Measurements from ENCODE around the gene KCNJ9.

KCNJ9 gene

GRCh38 chr1:160064746-160065145 lies 16.6 kb upstream of the KCNJ9 start:
- FAIRE-seq: no peak
- DNase-seq (ENCODE audit: insufficient read length, low spot score): no peak

DNA sequence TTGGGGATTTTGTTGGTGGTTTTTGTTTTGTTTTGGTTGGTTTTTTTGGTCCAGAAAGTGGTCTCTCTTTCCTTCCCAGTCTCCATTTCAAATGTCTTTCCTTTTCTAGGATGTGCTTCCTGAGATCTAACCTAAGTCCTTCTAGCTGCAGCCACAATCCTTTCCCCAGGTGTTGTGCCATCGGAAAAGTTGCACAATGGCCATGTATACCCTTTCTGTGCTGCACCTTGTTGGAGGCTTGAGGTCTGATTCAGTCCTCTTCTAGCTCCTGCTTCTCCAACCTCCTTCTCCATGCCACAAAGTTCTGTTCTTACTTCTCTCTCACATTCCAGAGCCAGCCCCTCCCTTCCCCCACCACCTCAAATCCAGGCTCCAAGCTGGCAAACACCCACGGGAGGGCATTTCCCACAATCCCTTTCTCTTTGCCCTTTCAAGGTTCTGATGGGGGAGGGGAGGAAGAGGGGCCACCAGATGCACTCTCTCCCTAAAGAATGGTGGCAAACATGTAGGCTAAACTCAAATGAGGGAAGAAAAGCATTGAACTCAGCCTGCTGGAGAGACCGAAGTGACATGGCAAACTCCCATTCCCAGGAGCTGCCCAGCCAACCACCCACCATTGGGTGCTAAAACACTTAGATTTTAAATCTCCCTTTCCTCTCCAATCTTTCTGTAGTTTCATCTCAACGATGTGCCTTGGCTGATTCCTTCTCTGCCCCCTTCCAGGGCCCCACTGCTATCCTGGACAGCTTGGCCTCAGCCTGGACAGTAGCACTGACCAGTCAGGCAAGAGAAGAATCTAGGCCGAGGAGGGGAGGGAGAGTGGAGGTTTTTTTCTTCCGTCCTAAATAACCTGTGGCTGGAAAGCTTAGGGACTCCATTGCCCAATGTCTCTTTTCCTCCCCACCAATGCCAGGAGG lies 14.3 kb upstream of the KCNJ9 start:
- DNase-seq (ENCODE audit: insufficient read length, low spot score): no peak
- FAIRE-seq: no peak

GRCh38 chr1:160068225-160068624 lies 13.1 kb upstream of the KCNJ9 start:
- FAIRE-seq: no peak
- no peak for DNase-seq (ENCODE audit: insufficient read length, low spot score)

GRCh38 chr1:160069460-160070231 lies 11.7 kb upstream of the KCNJ9 start, which contains the start of gene KCNJ10:
Gene KCNJ10 (minus strand): TSS chr1:160070160. CDS start chr1:160042532, 27,628 bp downstream.
- no peak for FAIRE-seq
- no peak for DNase-seq (ENCODE audit: insufficient read length, low spot score)

DNA sequence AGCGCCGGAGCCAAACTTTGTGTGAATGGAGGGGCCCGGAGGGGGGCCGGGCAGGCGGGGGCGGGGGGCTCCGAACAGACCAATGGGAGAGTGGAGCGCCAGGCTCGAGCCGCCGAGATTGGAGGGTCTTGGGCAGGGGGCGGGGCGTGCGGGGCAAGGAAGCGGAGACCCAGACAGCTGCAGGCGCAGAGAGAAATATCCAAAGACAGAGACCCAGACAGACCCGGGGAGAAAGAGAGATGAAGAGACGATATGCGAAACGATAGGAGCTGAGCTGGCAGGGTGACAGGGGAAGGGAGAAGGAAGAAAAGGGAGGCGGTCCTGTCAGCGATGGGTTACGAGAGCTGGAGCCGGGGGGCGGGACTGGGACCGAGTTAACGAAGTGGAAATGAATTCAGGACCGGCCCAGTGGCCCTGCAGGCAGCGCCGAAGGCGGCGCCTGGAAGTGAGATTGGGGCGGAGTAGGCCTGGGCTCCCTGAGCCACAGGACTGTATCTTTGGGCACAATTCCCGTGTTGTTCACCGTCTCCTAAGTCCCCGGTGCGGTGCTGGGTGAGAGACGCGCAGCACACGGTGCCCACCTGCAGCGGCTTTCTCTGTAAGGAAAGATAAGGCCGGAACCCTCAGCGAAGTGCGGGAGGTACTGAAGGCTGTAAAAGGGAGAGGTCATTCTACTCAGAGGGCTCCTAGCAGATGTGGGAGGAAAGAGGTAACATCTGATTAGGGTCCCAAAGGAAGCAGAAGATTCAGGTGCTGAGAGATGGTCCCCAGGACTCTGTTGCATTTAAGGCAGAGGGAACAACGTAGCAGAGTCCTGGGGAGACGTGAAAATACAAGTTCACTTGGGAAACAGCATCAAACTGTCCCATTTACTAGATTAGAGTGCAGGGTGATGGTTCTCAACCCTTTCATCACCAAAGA lies 10.8 kb upstream of the KCNJ9 start:
- FAIRE-seq: no peak

GRCh38 chr1:160071289-160071688 lies 10.0 kb upstream of the KCNJ9 start:
- no peak for FAIRE-seq
- no peak for DNase-seq (ENCODE audit: insufficient read length, low spot score)

More for the DNA sequence above, 10.8 kb upstream of the KCNJ9 start:
- peak; percentile 78 for DNase-seq (ENCODE audit: insufficient read length, low spot score)

DNA sequence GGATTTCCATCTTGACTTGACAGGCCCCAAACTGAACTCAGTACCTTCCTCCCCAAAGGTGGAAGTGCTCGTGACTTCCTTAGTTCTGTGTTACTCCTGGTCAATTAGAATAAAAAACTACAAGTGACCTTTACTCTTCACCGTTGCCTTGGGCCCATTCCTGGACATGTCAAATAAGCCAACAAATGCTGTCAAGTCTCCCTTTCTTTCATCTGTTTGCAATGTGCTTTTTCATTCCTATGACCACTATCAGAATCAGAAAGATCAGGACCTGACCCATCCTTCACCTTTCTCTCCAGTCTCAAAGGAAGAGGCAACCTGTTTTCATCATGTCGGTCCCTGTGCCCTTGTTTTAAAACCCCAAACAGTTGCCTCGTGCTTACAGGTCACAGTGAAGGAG lies 6.5 kb upstream of the KCNJ9 start:
- FAIRE-seq: no peak
- no peak for DNase-seq (ENCODE audit: insufficient read length, low spot score)

DNA sequence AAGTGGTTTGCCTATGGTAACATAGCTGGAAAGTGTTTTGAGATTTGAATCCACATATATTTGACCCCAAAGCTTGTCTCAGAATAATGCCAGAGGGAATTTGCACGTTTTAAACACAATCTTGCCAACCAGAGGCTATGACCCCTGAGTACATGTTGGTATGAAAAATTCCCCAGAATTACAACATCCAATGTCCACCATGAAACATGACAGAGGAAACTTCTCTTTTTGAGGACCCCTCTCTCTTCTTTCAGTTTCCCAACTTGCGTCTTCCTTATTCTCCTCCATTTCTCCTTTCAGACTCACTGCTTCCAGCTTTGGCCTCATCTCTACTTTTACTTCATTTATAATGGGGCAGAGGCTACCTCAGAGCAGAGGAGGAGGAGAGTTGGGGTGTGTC lies 5.5 kb upstream of the KCNJ9 start:
- FAIRE-seq: no peak
- DNase-seq (ENCODE audit: insufficient read length, low spot score): no peak

DNA sequence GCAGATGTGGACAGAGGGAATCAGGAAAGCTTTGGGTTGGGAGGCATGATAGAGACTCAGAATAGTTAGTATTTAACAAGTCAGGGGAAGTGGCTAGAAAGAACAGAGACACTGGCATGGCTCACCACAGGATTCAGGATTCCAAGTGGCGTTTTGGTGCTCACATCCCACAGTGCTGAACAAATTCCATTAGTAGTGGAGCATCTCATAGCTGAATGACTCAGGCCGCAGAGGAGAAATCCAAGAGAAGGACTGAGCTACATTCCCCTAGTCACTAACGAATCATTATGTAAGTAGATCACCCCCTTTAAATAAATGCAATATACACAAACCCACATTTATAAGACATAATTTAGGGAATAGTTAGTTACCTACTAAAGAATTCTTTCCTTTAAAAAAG lies 5.0 kb upstream of the KCNJ9 start:
- FAIRE-seq (no peak), DNase-seq (ENCODE audit: insufficient read length, low spot score) (no peak)

GRCh38 chr1:160077486-160077885 lies 3.9 kb upstream of the KCNJ9 start:
- FAIRE-seq (no peak), DNase-seq (ENCODE audit: insufficient read length, low spot score) (no peak)

- no peak for FAIRE-seq
- peak; percentile 37 for DNase-seq (ENCODE audit: insufficient read length, low spot score)
Observed at GRCh38 chr1:160078512-160079195, 2.7 kb upstream of the KCNJ9 start.

- FAIRE-seq (no peak), DNase-seq (ENCODE audit: insufficient read length, low spot score) (no peak)
Observed at GRCh38 chr1:160079448-160079847, 1.9 kb upstream of the KCNJ9 start.

GRCh38 chr1:160080381-160081100 lies 797 bp upstream of the KCNJ9 start:
- FAIRE-seq (no peak), DNase-seq (ENCODE audit: insufficient read length, low spot score) (no peak)

- FAIRE-seq (no peak), DNase-seq (ENCODE audit: insufficient read length, low spot score) (no peak)
Observed at GRCh38 chr1:160082487-160082886, 1.1 kb downstream of the KCNJ9 start.

GRCh38 chr1:160082926-160083325 lies 1.6 kb downstream of the KCNJ9 start:
- FAIRE-seq (no peak), DNase-seq (ENCODE audit: insufficient read length, low spot score) (no peak)

DNA sequence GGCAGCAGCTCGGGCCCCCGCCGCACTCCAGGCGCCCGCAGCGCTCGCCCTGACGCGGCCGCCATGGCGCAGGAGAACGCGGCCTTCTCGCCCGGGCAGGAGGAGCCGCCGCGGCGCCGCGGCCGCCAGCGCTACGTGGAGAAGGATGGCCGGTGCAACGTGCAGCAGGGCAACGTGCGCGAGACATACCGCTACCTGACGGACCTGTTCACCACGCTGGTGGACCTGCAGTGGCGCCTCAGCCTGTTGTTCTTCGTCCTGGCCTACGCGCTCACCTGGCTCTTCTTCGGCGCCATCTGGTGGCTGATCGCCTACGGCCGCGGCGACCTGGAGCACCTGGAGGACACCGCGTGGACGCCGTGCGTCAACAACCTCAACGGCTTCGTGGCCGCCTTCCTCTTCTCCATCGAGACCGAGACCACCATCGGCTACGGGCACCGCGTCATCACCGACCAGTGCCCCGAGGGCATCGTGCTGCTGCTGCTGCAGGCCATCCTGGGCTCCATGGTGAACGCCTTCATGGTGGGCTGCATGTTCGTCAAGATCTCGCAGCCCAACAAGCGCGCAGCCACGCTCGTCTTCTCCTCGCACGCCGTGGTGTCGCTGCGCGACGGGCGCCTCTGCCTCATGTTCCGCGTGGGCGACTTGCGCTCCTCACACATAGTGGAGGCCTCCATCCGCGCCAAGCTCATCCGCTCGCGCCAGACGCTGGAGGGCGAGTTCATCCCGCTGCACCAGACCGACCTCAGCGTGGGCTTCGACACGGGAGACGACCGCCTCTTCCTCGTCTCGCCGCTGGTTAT lies 2.8 kb downstream of the KCNJ9 start:
- FAIRE-seq: no peak
- DNase-seq (ENCODE audit: insufficient read length, low spot score): peak; percentile 29

GRCh38 chr1:160084771-160085321 lies 3.5 kb downstream of the KCNJ9 start:
- FAIRE-seq (no peak), DNase-seq (ENCODE audit: insufficient read length, low spot score) (no peak)

All from HTR-8/SVneo (cell line).